ENCODE results near the gene YBX1. TPM values are rescaled to one million over a fixed set of nuclear protein-coding genes. Genes with fewer than 3 reads are reported as not detected.

YBX1 gene
- total RNA-seq, 1 experiment from 2014 or later, result 1,098 TPM

GRCh38 chr1:42682739-42683531 lies 717 bp downstream of the YBX1 start (continued):
- TF ChIP-seq ZNF281 (CRISPR knock-in tag; IDR thresholded peaks at IDR 0.05) (no peak), EMX1 (CRISPR knock-in tag; IDR thresholded peaks at IDR 0.05) (no peak), USF2 (CRISPR knock-in tag; IDR thresholded peaks at IDR 0.05) (peak; percentile 63), IRF1 (CRISPR knock-in tag; IDR thresholded peaks at IDR 0.05) (0 out of 2 replicates have a peak, but pooled peaks have one; percentile 39), ATF6 (CRISPR knock-in tag; IDR thresholded peaks at IDR 0.05) (no peak), USF1 (CRISPR knock-in tag; IDR thresholded peaks at IDR 0.05) (no peak), ZNF263 (CRISPR knock-in tag; IDR thresholded peaks at IDR 0.05; ENCODE audit: low read depth) (no peak), ZBTB21 (CRISPR knock-in tag; IDR thresholded peaks at IDR 0.05; ENCODE audit: borderline replicate concordance) (no peak), E2F1 (CRISPR knock-in tag; IDR thresholded peaks at IDR 0.05) (no peak), ETV6 (CRISPR knock-in tag; IDR thresholded peaks at IDR 0.05) (no peak), ATF2 (CRISPR knock-in tag; IDR thresholded peaks at IDR 0.05; ENCODE audit: borderline replicate concordance, low read depth) (no peak)

- H3K9me3 Mint-ChIP-seq, result no peaks in the 10 kb centered on the region
- H3K27me3 Mint-ChIP-seq (ENCODE audit: low read depth), result no peaks in the 10 kb centered on the region; the same call in 1 of the 2 replicates
- peak overlapping the region; percentile 97 for H3K4me3 Mint-ChIP-seq
- peaks cover 63% of the 10 kb centered on the region for H3K4me1 Mint-ChIP-seq
- peaks cover 34% of the 10 kb centered on the region for H3K36me3 Mint-ChIP-seq
- ChIA-PET CTCF (interaction anchor here (0.6 to 3.1 kb wide), 3 partner anchors 26 to 63 kb away, joined by 3 to 9 read pairs (median 3); partner anchors contain the start of gene PPIH), POLR2A (interaction anchor here (2.8 kb wide), 1 partner anchor 26 kb away, joined by 13 read pairs; the partner anchor contains the start of gene PPIH)
- DNase-seq (ENCODE audit: low spot score), result no peak
- ATAC-seq, result no peak
- H3K27ac Mint-ChIP-seq, result peak overlapping the region; percentile 19
- TF ChIP-seq NR3C1 (CRISPR knock-in tag; conservative IDR thresholded peaks at IDR 0.05; ENCODE audit: low read depth), result no peak
- TF ChIP-seq TEAD4 (CRISPR knock-in tag; IDR thresholded peaks at IDR 0.05), result no peak
- TF ChIP-seq NFE2L1 (CRISPR knock-in tag; IDR thresholded peaks at IDR 0.05), result no peak
- TF ChIP-seq RELA (CRISPR knock-in tag; IDR thresholded peaks at IDR 0.05; ENCODE audit: borderline replicate concordance), result no peak
- no peak for TF ChIP-seq ZNF396 (CRISPR knock-in tag; IDR thresholded peaks at IDR 0.05; ENCODE audit: borderline replicate concordance)
- TF ChIP-seq ZNF281 (CRISPR knock-in tag; IDR thresholded peaks at IDR 0.05), result no peak
- no peak for TF ChIP-seq HMGXB4 (CRISPR knock-in tag; IDR thresholded peaks at IDR 0.05)
- TF ChIP-seq JUN (CRISPR knock-in tag; IDR thresholded peaks at IDR 0.05), result no peak
Measured at GRCh38 chr1:42684139-42684538, 1.9 kb downstream of the YBX1 start.
